22Rv1 (cell line): ENCODE data around the gene ZSWIM7.

Experiments
- ZFX ChIP-seq: fragments of 450-650 bp; IDR thresholded peaks from 2 replicates; pipeline ENCODE4 v1.6.1; 2017; ENCODE audit warnings: antibody characterized with exemption, borderline replicate concordance
- TF ChIP-seq, protein P1 (sequence below): fragments of 450-650 bp; IDR thresholded peaks from 2 replicates; pipeline ENCODE4 v1.5.1; 2017; ENCODE audit warnings: mild to moderate bottlenecking

DNA sequence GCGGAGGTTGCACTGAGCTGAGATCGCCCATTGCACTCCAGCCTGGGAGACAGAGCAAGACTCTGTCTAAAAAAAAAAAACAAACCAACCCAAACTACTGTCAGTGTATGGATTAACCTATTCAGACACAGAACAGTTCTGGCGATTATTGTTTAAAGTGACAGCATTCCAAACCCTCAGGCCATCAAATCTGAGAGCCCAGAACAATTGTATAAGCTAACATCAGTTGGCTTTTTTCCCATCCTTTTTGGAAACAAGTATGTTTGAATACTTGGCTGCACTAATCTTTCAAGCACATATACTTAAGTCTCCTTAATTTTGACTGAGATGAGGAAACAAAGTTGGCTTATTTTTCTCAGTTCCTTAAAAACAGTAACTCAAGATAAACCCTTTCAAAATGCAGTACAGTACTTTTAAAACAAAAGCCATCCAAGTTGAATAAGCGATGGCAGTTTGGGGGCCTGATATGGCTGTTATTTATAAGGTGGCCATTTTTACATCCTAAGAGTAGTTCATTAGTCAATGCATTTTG lies 1.4 kb downstream of the ZSWIM7 start:
- TF ChIP-seq, protein P1, sequence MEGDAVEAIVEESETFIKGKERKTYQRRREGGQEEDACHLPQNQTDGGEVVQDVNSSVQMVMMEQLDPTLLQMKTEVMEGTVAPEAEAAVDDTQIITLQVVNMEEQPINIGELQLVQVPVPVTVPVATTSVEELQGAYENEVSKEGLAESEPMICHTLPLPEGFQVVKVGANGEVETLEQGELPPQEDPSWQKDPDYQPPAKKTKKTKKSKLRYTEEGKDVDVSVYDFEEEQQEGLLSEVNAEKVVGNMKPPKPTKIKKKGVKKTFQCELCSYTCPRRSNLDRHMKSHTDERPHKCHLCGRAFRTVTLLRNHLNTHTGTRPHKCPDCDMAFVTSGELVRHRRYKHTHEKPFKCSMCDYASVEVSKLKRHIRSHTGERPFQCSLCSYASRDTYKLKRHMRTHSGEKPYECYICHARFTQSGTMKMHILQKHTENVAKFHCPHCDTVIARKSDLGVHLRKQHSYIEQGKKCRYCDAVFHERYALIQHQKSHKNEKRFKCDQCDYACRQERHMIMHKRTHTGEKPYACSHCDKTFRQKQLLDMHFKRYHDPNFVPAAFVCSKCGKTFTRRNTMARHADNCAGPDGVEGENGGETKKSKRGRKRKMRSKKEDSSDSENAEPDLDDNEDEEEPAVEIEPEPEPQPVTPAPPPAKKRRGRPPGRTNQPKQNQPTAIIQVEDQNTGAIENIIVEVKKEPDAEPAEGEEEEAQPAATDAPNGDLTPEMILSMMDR: no peak
- TF ChIP-seq ZFX: no peak
